K562 (cell line): ENCODE measurements around the gene ALKBH2. TPM values are rescaled to one million over a fixed set of nuclear protein-coding genes. Genes with fewer than 3 reads are reported as not detected.

Source experiments
- ARID1B ChIP-seq: fragments of 450-650 bp; IDR thresholded peaks from 2 replicates; pipeline ENCODE4 v1.6.1; 2016; ENCODE audit warnings: antibody characterized with exemption, mild to moderate bottlenecking, inconsistent platforms
- CBFA2T2 ChIP-seq: fragments of 450-650 bp; conservative IDR thresholded peaks from 2 replicates; pipeline ENCODE4 v1.6.1; 2017; ENCODE audit warnings: mild to moderate bottlenecking
- CHCHD3 ChIP-seq: fragments of 250-450 bp; sonication (Bioruptor Pico); IDR thresholded peaks from 2 replicates; pipeline ENCODE4 v2.1.2; 2022; ENCODE audit warnings: mild to moderate bottlenecking
- DPF2 ChIP-seq: fragments of 450-650 bp; IDR thresholded peaks from 2 replicates; pipeline ENCODE4 v1.6.1; 2016
- GTF2F1 ChIP-seq: IDR thresholded peaks from 2 replicates; pipeline ENCODE4 v1.6.1; 2011; ENCODE audit warnings: low read depth, low read length, improper control_type of control experiment
- HCFC1 ChIP-seq: IDR thresholded peaks from 2 replicates; pipeline ENCODE4 v1.6.1; 2012; ENCODE audit warnings: low read depth, low read length, improper control_type of control experiment
- KHSRP ChIP-seq: fragments of 450-650 bp; IDR thresholded peaks from 2 replicates; pipeline ENCODE4 v1.6.1; 2017
- MXI1 ChIP-seq: IDR thresholded peaks from 2 replicates; pipeline ENCODE4 v1.6.1; 2011; ENCODE audit warnings: low read depth, mild to moderate bottlenecking, improper control_type of control experiment, low read length
- NFXL1 ChIP-seq: fragments of 450-650 bp; formaldehyde crosslinking; IDR thresholded peaks from 2 replicates; pipeline ENCODE4 v1.4.0; 2021; ENCODE audit warnings: mild to moderate bottlenecking
- SRSF1 ChIP-seq: fragments of 200-400 bp; formaldehyde crosslinking; IDR thresholded peaks from 2 replicates; pipeline ENCODE4 v1.6.1; 2017; ENCODE audit warnings: mild to moderate bottlenecking, low read depth, low read length, moderate library complexity
- ZNF143 ChIP-seq: sonication (generic); formaldehyde crosslinking; IDR thresholded peaks from 2 replicates; pipeline ENCODE4 v1.9.0; 2022; ENCODE audit warnings: mild to moderate bottlenecking, missing genetic modification reagents
- ZNF263 ChIP-seq: sonication (generic); formaldehyde crosslinking; IDR thresholded peaks from 2 replicates; pipeline ENCODE4 v1.8.0; 2022; ENCODE audit warnings: mild to moderate bottlenecking, missing genetic modification reagents, borderline replicate concordance
- ZNF699 ChIP-seq: fragments of 250-450 bp; sonication (Bioruptor Pico); IDR thresholded peaks from 2 replicates; pipeline ENCODE4 v1.8.0; 2021; ENCODE audit warnings: mild to moderate bottlenecking, moderate library complexity; ENCODE audit not compliant: insufficient replicate concordance
- polyA plus RNA-seq, 8 experiments: library from polyadenylated mRNA; depleted of rRNA in 4 of 8; stranded (reverse) in 5 of 8; unstranded in 3 of 8; fragments of >200 nt; fragmentation: Nextera tagmentation in 2 of 8; fragmentation: Illumina TruSeq in 1 of 8; extraction: Ambion mirVana in 2 of 8; extraction: Trizol in 1 of 8; gene quantifications; 2 replicates each; pipeline versions ENCODE4 v1.2.1 to v1.2.3, GENCODE V29; 2011 to 2014; ENCODE audit warnings: inconsistent platforms in 1 of 8, missing spikeins in 1 of 8
- total RNA-seq, 7 experiments: library from RNA; depleted of rRNA in 6 of 7; stranded (reverse); fragments of >200 nt in 6 of 7; fragmentation: Illumina TruSeq in 2 of 7; extraction: Trizol in 2 of 7; gene quantifications; 2 replicates each; pipeline versions ENCODE4 v1.2.1 to v1.2.3, GENCODE V29; 2011 to 2021; ENCODE audit warnings: low replicate concordance in 1 of 7
- TF ChIP-seq, protein P1 (sequence below): fragments of 450-650 bp; IDR thresholded peaks from 2 replicates; pipeline ENCODE4 v1.6.1; 2016; ENCODE audit warnings: mild to moderate bottlenecking
- TF ChIP-seq, protein P2 (sequence below): fragments of 250-450 bp; sonication (Bioruptor Pico); IDR thresholded peaks from 2 replicates; pipeline ENCODE4 v1.4.0; 2020
- TF ChIP-seq, protein P3 (sequence below): fragments of 450-650 bp; IDR thresholded peaks from 2 replicates; pipeline ENCODE4 v1.6.1; 2017; ENCODE audit warnings: mild to moderate bottlenecking, moderate library complexity
- TF ChIP-seq, protein P4 (sequence below): sonication (generic); formaldehyde crosslinking; IDR thresholded peaks from 2 replicates; pipeline ENCODE4 v1.8.0; 2022; ENCODE audit warnings: missing genetic modification reagents, mild to moderate bottlenecking, borderline replicate concordance

ALKBH2 gene
- total and polyA plus RNA-seq, 9 of the 15 experiments (the other 6 are each of a cell fraction or from before 2014, with no cell fraction given) = 5.9 to 56.1 (median 41.9) TPM

DNA sequence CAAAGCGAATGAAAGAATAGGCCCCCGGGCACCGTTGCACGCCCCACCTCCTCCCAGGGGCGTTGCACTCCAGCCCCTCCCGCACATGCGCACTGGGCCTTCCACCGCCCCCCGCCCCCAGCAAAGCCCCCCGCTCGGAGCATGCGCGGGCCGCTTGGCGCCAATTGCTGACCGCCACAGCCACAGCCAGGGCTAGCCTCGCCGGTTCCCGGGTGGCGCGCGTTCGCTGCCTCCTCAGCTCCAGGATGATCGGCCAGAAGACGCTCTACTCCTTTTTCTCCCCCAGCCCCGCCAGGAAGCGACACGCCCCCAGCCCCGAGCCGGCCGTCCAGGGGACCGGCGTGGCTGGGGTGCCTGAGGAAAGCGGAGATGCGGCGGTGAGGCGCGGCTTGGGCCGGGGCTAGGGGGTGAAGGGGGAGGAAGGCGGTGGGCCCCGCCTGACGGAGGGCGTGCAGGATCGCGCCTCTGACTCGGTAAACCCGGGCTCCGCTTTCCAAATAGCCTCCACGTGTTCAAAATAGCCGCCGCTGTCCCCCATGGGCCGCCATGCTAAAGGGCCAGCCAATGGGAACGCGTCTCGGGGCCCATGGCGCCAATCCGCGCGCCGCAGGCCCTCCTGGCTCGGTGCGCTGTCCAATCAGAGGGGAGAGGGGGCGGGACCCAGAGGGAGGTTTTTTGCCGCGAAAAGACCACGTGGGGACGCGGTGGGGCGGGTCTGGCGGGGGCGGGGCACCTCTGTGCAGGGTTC, 4.3 kb upstream of the ALKBH2 start, which contains the start of gene UNG (continued):
- TF ChIP-seq ARID1B (no peak), CHCHD3 (CRISPR knock-in tag) (no peak), NFXL1 (CRISPR knock-in tag) (no peak), CBFA2T2 (no peak), KHSRP (no peak), DPF2 (0 out of 2 replicates have a peak, but pooled peaks have one; percentile 8), ZNF699 (CRISPR knock-in tag) (no peak), SRSF1 (no peak), HCFC1 (no peak), GTF2F1 (no peak), ZNF263 (CRISPR knock-in tag) (no peak), ZNF143 (no peak), MXI1 (peak; percentile 96)
- TF ChIP-seq, protein P1, sequence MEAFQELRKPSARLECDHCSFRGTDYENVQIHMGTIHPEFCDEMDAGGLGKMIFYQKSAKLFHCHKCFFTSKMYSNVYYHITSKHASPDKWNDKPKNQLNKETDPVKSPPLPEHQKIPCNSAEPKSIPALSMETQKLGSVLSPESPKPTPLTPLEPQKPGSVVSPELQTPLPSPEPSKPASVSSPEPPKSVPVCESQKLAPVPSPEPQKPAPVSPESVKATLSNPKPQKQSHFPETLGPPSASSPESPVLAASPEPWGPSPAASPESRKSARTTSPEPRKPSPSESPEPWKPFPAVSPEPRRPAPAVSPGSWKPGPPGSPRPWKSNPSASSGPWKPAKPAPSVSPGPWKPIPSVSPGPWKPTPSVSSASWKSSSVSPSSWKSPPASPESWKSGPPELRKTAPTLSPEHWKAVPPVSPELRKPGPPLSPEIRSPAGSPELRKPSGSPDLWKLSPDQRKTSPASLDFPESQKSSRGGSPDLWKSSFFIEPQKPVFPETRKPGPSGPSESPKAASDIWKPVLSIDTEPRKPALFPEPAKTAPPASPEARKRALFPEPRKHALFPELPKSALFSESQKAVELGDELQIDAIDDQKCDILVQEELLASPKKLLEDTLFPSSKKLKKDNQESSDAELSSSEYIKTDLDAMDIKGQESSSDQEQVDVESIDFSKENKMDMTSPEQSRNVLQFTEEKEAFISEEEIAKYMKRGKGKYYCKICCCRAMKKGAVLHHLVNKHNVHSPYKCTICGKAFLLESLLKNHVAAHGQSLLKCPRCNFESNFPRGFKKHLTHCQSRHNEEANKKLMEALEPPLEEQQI = no peak
- TF ChIP-seq, protein P2, sequence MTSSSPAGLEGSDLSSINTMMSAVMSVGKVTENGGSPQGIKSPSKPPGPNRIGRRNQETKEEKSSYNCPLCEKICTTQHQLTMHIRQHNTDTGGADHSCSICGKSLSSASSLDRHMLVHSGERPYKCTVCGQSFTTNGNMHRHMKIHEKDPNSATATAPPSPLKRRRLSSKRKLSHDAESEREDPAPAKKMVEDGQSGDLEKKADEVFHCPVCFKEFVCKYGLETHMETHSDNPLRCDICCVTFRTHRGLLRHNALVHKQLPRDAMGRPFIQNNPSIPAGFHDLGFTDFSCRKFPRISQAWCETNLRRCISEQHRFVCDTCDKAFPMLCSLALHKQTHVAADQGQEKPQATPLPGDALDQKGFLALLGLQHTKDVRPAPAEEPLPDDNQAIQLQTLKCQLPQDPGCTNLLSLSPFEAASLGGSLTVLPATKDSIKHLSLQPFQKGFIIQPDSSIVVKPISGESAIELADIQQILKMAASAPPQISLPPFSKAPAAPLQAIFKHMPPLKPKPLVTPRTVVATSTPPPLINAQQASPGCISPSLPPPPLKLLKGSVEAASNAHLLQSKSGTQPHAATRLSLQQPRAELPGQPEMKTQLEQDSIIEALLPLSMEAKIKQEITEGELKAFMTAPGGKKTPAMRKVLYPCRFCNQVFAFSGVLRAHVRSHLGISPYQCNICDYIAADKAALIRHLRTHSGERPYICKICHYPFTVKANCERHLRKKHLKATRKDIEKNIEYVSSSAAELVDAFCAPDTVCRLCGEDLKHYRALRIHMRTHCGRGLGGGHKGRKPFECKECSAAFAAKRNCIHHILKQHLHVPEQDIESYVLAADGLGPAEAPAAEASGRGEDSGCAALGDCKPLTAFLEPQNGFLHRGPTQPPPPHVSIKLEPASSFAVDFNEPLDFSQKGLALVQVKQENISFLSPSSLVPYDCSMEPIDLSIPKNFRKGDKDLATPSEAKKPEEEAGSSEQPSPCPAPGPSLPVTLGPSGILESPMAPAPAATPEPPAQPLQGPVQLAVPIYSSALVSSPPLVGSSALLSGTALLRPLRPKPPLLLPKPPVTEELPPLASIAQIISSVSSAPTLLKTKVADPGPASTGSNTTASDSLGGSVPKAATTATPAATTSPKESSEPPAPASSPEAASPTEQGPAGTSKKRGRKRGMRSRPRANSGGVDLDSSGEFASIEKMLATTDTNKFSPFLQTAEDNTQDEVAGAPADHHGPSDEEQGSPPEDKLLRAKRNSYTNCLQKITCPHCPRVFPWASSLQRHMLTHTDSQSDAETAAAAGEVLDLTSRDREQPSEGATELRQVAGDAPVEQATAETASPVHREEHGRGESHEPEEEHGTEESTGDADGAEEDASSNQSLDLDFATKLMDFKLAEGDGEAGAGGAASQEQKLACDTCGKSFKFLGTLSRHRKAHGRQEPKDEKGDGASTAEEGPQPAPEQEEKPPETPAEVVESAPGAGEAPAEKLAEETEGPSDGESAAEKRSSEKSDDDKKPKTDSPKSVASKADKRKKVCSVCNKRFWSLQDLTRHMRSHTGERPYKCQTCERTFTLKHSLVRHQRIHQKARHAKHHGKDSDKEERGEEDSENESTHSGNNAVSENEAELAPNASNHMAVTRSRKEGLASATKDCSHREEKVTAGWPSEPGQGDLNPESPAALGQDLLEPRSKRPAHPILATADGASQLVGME (CRISPR knock-in tag) = no peak
- TF ChIP-seq, protein P3, sequence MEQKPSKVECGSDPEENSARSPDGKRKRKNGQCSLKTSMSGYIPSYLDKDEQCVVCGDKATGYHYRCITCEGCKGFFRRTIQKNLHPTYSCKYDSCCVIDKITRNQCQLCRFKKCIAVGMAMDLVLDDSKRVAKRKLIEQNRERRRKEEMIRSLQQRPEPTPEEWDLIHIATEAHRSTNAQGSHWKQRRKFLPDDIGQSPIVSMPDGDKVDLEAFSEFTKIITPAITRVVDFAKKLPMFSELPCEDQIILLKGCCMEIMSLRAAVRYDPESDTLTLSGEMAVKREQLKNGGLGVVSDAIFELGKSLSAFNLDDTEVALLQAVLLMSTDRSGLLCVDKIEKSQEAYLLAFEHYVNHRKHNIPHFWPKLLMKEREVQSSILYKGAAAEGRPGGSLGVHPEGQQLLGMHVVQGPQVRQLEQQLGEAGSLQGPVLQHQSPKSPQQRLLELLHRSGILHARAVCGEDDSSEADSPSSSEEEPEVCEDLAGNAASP = no peak
- TF ChIP-seq, protein P4, sequence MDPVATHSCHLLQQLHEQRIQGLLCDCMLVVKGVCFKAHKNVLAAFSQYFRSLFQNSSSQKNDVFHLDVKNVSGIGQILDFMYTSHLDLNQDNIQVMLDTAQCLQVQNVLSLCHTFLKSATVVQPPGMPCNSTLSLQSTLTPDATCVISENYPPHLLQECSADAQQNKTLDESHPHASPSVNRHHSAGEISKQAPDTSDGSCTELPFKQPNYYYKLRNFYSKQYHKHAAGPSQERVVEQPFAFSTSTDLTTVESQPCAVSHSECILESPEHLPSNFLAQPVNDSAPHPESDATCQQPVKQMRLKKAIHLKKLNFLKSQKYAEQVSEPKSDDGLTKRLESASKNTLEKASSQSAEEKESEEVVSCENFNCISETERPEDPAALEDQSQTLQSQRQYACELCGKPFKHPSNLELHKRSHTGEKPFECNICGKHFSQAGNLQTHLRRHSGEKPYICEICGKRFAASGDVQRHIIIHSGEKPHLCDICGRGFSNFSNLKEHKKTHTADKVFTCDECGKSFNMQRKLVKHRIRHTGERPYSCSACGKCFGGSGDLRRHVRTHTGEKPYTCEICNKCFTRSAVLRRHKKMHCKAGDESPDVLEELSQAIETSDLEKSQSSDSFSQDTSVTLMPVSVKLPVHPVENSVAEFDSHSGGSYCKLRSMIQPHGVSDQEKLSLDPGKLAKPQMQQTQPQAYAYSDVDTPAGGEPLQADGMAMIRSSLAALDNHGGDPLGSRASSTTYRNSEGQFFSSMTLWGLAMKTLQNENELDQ = no peak
